Left cardiac atrium (tissue), 4 donors: ENCODE results near the gene HCFC1. TPM values are rescaled to one million over a fixed set of nuclear protein-coding genes. Genes with fewer than 3 reads are reported as not detected.
"Not testable (repeated sequence)": the region's sequence is repeated elsewhere in the genome, so short reads cannot be mapped to it uniquely, and the experiment has no call there.

Experiments
- ATAC-seq, 2 donors: fragments of 200-7000 bp; cut with Tn5 transposase; one replicate each; pipeline ENCODE4 v1.9.1; 2020; ENCODE audit warnings: mild to moderate bottlenecking in 2 of 2, moderate library complexity in 2 of 2
- DNase-seq: peaks from one replicate; pipeline ENCODE4 v3.0.0-alpha.2; 2020
- intact Hi-C, 2 donors: fragments of 100-400 bp; cut with DNase I; formaldehyde crosslinking; loops; one replicate each; pipeline versions ENCODE4 v1.14.1 to v1.15.1; 2022 to 2023
- total RNA-seq, 2 donors: library from RNA; stranded (reverse); fragmentation: NEBNext Ultra II Directional; extraction: Animal tissue kit (Norgen Biotek cat#: 25700); gene quantifications; one replicate each; pipeline ENCODE4 v1.2.1, GENCODE V29; 2021
- donor health status: DM: no; HTN: yes; CAD: no.
- donor health status: DM: no; HTN: yes; CAD: no; lungs with severe emphysema.
- donor health status: DM: yes; HTN: yes; CAD: no.
- donor health status: Dilated cardiomyopathy.

Gene HCFC1
- total RNA-seq, 2 donors from 2014 or later = 30.4 to 35.7 TPM

DNA sequence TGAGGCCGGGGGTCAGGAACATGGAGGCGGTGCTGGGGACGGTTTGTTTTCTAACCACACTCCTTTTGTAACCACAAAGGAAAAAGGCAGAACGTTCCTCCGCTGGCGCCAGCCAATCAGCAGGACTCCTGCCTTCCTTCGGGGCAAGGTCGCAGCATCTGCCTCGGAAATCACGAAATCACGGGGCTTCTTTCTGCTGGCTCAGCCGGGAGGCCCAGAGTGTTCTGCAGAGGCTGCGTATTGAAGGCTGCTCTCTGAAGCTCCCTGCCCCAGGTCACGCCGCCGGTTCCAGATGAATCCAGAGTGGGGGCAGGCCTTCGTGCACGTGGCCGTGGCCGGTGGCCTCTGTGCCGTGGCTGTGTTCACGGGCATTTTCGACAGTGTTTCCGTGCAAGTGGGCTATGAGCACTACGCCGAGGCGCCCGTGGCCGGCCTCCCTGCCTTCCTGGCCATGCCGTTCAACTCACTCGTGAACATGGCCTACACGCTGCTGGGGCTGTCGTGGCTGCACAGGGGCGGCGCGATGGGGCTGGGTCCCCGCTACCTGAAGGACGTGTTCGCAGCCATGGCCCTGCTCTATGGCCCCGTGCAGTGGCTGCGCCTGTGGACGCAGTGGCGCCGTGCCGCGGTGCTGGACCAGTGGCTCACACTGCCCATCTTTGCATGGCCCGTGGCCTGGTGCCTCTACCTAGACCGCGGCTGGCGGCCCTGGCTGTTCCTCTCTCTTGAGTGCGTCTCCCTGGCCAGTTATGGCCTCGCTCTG is 10.3 kb upstream of the HCFC1 start:
- peak; percentile 20 to 41 for ATAC-seq
- peak; percentile 38 for DNase-seq
- intact Hi-C loops = no loop called here

DNA sequence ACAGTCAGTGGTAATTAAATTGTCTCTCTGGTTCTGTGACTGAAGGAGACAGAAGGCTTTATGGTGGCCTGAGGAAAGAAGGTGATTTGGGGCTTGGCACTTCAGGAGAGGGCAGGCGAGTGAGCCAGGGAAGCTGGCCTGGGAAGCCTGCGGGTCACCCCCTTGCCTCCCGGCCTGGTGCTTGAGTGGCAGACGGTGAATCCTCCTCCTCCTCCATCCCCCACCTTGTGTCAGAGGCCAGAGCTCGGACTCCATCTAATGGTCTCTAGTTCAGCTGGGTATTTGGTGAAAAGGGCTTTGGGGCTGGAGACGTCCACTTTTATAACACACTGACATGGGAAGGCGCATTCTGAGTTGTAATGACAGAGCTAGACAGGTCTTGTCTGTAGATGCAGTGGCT is 9.6 kb upstream of the HCFC1 start:
- DNase-seq (no peak), ATAC-seq (no peak)
- intact Hi-C loops = no loop called here

GRCh38 chrX:153980394-153980793 is 8.8 kb upstream of the HCFC1 start:
- intact Hi-C loops, DNase-seq: not testable (repeated sequence)
- ATAC-seq = peak in 1 of 2 donors; percentile 44

GRCh38 chrX:153974726-153975286 is 3.2 kb upstream of the HCFC1 start:
- no peak for DNase-seq
- intact Hi-C loops = no loop called here
- no peak for ATAC-seq

GRCh38 chrX:153974003-153974725 is 2.5 kb upstream of the HCFC1 start:
- DNase-seq (no peak), ATAC-seq (no peak)
- intact Hi-C loops = no loop called here

DNA sequence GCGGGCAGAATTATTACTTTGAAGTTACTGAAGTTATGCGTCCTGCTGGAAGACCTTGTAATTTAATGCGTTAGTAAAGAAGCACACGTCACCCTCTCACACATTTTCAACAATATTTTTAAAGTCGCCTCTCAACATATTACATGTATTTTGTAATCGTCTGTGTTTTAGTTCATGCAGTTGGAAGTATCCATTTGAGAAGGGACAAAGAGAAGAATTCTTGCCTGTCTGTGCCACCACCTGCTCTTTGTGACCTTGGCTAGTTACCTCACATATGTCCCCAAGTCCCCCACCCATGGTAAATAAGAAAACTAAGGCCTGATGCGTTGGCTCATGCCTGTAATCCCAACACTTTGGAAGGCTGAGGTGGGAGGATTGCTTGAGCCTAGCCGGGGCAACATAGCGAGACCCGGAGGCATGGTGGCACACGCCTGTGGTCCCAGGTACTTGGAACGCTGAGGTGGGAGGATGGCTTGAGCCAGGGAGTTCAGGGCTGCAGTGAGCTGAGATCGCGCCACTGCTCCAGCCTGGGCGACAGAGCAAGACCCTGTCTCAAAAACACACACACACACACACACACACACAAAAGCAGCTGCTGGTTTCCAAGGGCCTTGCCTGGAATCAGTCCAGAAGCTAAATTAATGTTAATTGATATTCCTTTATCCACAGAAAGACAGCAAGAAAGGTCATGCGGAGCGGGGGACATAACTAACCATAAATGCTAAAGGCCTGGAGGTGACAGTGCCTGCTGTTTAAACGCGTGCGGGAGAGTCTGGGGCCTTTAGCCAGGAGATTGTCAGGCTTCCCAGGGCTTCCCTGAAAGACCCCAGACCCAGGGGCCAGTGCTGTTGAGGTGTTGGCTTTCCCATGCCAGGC is 1.7 kb upstream of the HCFC1 start:
- no peak for ATAC-seq
- intact Hi-C loops = no loop called here
- no peak for DNase-seq

DNA sequence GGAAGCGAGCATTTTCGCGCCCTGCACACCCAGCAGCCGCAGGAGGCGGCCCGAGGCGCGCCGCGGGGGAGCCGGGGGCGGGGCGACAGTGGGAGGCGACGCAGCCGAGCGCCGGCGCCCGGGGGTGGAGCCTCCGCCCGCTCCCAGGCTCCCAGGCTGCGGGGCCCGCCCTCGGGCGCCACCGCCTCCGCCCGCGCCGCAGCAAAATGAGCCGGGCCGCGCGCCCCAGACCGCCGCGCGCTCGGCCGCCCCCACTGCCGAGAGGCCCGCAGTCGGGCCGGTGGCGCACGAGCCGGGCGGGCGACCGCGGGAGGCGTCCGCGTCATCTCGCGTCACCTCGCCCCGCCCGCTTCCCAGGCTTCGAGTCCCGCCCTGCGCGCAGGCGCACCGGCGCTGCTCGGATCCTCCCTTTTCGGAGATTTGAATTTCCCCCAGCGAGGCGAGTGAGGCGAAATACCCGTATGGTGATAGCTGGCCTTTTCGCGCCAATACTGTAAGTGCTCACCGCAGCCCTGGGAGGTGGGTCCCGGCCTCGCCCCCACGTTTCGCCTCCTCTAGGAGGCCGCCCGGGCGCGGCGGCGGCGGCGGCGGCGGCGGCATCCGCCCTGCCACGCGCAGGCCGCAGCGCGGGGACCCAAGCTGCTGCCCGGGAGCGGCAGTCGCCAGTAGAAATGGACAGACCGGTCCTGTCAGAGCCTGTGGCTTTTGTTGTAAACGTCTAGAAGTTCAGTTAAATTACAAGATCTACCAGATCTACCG is 929 bp upstream of the HCFC1 start, which contains the start of gene TMEM187:
TMEM187 (plus strand) TSS at position 387 of the 759 bp plus-strand sequence. CDS start 9,309 bp downstream, outside the sequence.
- ATAC-seq (peak; percentile 59 to 69), DNase-seq (peak; percentile 90)
- intact Hi-C loops = no loop called here

GRCh38 chrX:153971124-153971449 is 531 bp downstream of the HCFC1 start:
- peak; percentile 92 for DNase-seq
- intact Hi-C loops = no loop called here
- peak; percentile 75 to 82 for ATAC-seq

DNA sequence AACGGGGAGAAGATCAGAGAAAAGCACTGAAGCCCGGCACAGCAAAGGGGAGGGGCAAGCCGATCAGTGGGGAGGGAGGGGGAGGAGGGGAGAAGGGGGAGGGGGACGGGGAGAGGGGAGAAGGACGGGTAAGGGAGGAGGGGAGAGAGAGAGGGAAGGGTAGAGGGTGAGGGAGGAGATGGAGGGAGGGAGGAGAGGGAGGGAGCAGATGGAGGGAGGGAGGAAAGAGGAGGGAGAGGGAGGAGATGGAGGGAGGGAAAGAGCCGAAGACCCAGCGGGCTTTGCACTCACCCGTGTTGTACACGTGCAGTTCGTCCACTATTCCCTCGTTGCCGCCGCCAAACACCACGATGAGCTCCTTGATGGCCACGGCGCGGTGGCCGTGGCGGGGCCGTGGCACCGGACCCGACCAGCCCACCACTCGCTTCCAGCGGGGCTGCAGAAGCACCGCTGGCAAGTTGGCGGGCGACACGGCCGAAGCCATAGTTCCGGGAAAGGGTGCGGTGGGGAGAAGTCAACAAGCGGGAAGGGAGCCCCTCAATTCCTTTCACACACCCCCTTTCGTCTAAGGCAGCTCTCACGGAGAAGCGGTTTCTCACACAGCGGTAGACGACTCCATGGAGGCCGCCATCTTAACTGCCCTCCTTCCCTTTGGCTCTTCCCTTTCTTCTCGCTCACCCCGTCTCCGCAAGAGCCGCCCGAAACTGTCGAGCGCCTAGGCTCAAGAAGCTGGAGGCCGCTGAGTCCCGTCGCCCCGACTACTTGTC is 1.1 kb downstream of the HCFC1 start:
- ATAC-seq (peak; percentile 14 to 21), DNase-seq (no peak)
- intact Hi-C loops = no loop called here

DNA sequence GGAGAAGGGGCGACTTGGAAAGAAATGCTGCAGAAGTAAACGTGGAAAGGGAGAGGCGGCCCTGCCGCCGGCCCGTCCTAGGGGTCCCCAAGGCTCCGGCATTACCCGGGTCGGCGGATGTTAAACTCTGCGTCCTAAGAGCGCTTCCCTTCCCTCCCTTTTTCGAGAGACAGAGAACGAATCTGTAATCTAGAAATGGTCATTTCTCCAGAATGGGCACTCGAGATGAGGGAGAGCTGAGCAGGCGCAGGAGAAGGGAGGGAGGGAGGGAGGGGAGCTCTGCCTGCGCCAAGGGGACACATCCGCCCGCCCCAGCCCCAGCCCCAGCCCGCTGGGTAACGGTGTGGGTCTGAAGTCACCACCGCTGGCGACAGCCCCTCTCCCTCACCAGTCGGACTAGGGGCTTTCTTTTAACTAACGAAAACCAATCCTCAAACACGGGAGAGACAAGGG is 1.7 kb downstream of the HCFC1 start:
- DNase-seq = no peak
- intact Hi-C loops = no loop called here

DNA sequence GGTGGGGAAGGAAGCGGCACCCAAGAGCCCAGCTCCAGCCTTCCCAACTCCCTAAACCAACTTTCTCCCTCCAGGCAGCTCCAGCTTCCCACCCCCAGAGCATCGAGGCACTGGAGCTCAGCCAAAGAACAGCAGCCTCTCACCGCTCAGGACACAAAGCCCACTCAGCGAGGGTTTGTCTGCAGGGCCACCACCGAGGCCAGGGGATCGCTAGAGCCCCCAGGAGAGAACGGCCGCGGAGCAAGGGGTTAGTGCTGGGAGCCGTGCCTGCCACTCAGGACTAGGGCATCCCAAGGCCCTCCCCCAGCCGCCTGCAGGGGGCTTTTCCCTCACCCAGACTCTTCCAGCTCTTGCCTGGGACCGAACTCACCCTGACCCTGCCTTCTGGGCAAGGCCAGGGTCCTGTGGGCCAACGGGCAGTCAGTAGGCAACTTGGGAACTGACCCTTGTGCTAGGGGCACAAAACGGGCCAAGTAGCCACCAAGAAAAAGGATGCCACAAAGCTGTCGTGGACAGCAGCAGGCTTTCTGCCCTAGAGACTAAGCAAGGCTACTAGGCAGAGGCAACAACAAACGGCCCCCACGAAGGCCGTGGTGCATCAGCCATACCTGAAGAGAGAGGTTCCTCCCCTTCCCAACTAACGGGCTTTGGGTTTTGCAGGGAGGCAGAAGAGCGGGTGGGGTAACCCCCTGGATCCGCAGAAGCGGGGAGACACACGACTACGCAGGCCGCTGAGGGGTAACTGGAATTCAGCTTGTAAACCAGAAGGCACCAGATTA is 2.3 kb downstream of the HCFC1 start:
- ATAC-seq (no peak), DNase-seq (no peak)
- intact Hi-C loops = no loop called here

More for the DNA sequence above, 1.7 kb downstream of the HCFC1 start:
- no peak for ATAC-seq

DNA sequence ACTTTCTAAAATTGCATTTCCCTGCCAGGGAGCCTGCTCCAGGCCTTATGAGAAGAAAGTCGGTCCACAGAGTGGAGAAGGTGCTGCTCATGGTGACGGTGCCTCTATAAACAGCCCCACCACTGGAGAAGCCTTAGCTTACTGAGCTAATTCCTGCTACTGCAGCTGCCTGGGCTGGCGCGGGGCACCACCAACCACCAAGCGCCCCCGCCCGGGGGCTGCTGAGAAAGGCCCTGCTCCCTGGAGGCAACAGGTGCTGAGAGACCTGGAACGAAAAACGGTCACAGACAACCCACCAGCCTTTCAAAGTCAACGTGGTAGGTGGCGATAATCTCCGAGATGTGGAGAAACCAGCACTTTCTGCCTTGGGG is 2.9 kb downstream of the HCFC1 start:
- no peak for ATAC-seq
- DNase-seq = no peak
- intact Hi-C loops = no loop called here

DNA sequence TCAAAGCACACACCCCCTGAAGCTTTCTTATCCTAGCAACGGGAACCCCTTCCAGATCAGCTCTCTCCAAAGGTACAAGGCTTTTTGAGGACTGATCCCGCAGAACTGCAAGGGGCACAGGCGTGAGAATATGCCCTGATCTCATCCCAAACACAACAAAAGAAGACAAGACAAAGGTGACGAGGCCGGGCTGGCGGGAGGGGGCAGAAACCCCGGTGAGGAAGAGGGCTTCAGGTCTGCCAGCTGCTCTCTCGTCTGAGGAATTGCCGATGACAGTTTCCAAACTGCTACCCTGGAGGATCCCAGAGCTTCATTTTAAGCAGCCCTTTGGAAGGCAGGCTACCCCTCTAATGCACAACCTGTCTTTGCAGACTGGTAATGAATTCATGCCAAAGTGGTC is 3.4 kb downstream of the HCFC1 start:
- ATAC-seq = no peak
- no peak for DNase-seq
- intact Hi-C loops = no loop called here

- ATAC-seq (no peak), DNase-seq (no peak)
- intact Hi-C loops = no loop called here
These were observed 3.9 kb downstream of the HCFC1 start for GRCh38 chrX:153967536-153968224.

GRCh38 chrX:153966841-153967535 is 4.6 kb downstream of the HCFC1 start:
- DNase-seq (no peak), ATAC-seq (no peak)
- intact Hi-C loops = no loop called here

DNA sequence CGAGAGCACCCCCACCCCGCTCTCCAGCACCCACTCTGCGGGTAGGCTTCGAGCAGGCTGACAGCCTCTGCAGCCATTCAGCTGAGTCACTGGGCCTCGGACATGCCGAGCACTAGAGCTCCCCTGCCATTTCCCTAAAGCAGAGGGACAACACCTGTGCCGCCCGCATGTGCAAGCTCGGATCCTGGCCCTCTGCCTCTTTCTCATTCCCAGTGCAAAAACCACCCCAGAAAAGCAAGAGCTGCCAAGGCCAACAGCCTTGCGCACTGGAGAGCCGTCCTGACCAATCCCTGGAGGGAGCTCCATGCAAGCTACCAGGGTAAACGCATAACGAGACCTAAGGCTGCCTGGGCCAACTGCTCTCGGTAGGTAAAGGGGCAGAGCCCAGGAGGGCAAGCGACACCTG is 5.3 kb downstream of the HCFC1 start:
- ATAC-seq (no peak), DNase-seq (no peak)
- intact Hi-C loops = no loop called here
